Activated CD4-positive, CD25-positive, alpha-beta regulatory T cell treated with anti-CD3 and anti-CD28 coated beads, Interleukin-2, amount 50 U/mL, for 72 hours (primary cell): ENCODE measurements around the gene ACTG1.
A peak's percentile ranks its signal among the peaks of the same experiment; 100 is the strongest.

Experiments
- DNase-seq: peaks from one replicate; pipeline ENCODE4 v3.0.0; 2021

ACTG1 gene

DNA sequence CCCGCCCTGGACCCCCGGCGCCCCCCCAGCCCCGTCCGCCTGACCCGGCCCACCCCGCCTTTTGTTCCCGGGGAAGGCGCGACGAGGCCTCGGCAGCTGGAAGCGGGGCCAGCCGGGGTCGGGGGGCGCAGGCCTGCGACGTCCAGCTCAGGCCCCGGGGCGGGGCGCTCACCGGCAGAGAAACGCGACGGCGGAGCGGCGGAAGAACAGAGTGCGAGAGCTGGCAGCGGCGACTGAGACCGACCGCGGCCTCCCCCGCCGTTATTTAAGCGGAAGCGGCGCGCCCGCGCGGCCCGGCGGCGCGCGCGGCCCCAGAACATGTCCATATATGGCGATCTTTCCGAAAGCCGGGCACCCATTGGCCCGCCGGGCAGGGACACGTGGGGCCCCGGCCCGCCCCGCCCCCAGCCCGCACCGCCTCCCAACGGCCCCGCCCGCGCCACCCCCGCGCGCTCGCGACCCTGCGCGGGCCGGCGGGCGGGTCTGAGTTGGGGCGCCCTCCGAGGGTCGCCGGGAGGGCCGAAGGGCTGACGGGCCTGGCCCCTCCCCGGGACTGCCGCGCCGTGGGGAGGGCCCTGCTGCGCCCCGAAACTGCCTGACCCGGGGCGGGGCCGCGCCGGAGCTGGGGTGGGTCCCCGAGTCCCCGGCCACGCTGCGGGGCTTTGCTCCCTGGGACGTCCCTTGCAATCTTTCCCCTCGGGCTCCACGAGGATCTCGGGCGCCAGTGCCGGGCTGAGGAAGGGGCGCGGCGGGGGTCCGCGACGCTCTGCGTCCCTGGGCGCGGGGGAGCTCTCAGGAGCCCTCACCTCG lies at the start of gene ACTG1:
ACTG1 (minus strand) TSS at position 238 of the 810 bp plus-strand sequence. CDS start 445 bp downstream, outside the sequence.
- DNase-seq, result peak; percentile 91

DNA sequence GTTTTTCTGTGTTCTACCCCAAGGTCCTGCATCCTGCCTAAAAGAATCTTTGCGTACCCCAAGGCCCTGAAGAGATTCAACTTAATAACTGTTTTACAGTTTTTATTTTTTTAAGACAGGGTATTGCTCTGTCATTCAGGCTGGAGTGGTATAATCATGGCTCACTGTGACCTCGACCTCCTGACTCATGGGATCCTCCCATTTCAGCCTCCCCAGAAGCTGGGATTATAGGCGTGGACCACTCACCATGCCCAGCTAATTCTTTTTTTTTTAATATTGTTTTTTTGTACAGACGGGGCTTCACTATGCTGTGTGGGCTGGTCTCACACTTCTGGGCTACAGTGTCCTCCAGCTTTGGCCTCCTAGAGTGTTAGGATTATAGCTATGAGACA lies 48.9 kb upstream of the ACTG1 start:
- no peak for DNase-seq

DNA sequence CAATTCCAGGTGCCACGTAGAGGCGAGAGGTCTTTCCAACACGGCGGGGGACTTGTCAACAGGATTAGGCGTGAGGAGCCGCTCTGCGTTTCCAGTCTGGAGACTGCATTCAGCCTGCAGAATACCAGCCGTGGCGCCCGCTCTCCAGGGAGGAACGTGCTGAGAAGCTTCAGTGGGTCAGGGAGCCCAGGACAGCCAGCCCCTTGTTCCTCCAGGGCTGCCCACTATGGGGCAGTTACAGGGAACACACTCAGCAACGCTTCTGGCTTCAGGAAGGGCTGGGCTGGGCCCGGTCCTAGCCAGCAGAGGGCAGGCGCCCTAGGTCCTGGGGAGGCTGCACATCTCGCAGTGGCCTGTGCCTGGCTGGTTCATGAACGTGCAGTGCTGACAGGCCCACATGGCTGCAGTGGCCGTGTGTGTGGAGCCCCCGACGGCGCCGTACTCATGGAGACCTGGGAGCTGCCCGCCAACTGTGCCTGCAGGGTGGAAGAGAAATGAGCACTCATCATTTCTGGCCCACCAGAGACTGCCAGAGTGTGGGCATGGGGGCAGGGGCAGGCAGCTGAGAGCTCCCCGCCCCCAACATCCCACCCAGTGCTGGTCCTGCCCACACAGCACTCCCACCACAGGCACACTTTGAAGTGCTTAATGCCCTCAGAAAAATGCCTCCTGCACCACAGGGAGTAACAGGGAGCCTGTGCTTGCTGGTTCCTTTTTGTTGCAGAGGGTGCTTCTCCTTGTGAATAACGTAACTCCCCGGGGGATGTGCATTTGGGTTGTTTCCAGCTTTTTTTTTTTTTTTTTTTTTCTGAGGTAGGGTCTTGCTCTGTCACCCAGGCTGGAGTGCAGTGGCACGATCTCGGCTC lies 46.6 kb upstream of the ACTG1 start:
- no peak for DNase-seq

DNA sequence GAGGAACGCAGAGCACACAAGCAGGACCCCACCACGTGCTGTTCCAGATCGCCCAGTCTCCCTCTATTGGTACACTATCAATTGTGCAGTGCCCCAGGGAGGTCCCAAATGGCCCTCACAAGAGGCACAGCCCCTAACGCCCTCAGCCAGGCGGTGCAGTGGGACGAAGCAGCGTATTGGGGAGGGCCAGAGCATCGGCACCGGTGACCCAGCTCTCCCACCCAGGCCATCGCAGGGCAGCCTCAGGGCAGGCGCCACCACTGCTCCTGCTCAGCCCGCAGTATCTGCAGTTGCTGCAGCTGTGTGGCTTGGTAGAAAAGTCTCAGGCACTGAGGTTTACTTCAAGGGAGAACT lies 45.5 kb upstream of the ACTG1 start:
- DNase-seq, result no peak

DNA sequence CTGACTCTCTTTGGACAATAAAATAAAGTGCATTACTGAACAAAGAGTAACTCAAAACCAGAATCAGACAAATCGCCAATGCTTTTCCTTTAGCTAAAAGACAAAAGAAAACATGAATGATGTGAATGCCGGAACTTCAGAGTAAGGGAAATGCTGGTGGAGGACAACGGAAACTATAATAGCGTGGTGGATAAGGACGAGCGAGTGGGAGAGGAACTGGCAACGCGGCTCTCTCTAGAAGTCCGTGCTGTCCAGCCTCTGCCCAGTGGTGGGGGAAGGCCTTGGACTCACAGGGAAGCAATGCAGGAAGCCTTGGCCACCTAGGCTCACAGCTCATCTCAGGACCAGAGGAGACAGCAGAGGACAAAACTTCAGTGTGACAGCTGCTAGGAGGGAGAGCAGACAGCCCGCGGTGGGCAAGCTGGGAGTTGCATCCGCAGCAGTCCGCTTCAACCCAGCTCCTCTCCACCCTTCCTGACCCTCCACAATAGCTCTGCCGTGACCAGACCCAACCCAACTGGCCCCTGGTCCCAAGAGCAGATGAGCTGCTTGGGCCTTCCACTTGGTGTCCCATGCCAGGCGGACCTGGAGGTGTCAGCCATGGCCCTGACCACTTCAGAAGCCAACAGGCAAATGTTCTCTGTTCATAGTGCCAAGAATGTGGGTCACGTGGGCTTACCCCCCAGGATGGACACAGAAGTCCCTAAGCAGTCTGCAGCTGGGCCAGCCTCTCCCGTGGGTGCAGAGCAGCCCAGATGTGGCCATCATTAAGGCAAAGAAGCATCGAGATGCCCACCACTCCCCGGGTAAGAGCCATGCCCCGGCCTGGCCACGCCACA lies 44.9 kb upstream of the ACTG1 start:
- no peak for DNase-seq

DNA sequence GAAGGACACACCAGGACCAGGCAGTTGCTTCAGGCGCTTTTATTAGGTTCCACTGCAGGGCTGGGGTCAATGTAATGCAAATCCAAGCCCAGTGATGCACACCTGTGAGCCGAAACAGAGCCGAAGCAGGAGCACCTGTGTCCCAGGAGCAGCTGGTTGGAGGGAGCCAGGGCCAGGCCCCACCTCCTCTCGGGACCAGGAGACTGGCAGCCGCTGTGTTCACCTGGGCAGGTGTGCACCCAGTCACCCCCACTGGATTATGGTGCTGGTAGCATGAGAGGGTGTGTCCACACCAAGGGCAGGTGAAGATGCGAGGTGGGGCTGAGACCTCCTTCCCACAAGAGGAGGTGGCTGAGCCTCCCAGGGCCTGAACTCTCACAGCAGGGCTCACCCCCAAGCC lies 44.3 kb upstream of the ACTG1 start:
- DNase-seq, result no peak

DNA sequence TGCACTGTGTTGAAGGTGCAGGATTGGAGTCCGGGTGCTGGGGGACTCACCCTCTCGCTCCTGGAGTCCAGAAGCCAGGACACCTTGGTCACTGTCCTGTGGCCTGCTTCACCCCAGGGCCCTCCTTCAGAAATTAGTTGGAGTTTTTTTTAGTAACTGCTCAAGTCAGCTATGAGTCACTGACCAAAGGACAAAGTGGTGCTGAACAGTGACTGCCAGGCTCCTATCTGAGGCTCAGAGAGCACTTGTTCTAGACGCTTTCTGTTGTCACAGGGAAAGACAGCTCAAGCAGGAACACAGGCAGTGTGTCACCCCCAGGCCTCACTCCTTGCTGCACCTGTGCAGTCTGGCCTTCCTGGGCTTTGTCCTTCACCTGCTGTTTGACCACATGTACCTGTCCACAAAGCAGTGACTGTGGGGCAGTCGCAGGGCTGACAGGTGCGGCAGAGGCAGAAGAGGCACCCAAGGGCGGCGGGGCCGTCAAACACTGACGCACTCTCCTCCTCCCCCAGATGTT lies 43.6 kb upstream of the ACTG1 start:
- no peak for DNase-seq

DNA sequence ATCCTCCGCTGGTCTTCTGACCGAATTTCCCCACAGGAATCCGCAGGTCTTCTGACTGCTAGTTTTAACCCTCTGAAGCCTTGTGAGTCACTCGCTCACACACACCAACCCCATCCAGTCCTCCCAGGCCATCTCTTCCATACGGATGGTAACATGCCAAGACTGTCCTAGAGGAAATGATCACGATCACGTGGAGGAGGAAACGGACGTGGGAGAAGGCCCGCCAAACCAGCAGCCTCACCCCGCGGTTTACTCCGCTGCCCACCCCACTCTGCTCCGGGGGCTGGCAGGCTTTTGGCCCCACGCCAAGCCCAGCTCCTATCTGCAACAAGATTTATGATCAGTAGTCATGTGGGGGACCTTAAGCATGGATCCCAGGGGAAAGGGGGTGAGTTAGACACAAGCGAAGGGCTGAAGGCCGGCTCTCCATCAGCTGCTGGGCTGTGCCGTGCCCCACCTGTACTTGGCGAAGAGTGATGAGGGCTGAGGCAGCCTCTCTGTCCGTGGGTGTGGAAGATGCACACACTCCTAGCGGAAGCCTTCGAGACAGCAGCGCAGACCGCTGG lies 41.1 kb upstream of the ACTG1 start:
- no peak for DNase-seq

DNA sequence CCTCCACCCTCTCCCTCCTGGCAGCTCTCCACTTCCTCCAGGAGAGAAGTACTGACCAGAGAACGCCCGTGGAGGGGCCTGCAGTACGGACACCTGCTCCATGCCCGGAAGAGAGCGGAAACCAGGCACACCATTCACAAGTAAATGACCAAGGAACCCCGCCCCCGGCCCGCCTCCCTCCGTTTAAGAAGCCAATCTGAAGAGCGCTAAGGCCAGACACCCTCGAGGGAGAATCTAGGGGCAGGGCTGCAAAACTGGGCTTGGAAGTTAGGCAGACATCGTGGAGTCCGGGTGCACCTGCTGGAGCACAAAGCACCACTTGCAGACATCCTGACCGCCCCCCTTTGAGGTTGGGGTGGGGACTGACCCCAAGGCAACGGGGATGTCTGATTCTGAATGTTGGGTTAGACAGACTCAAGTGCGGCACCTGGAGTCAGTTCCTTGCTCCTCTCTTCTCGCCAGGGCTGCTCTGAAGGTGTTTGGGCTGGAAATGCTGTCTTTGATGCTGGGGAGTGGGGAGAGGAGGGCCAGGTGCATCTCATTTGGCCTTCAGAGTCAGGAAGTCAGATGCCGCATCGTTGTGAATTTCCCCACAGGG lies 40.5 kb upstream of the ACTG1 start:
- peak; percentile 63 for DNase-seq

DNA sequence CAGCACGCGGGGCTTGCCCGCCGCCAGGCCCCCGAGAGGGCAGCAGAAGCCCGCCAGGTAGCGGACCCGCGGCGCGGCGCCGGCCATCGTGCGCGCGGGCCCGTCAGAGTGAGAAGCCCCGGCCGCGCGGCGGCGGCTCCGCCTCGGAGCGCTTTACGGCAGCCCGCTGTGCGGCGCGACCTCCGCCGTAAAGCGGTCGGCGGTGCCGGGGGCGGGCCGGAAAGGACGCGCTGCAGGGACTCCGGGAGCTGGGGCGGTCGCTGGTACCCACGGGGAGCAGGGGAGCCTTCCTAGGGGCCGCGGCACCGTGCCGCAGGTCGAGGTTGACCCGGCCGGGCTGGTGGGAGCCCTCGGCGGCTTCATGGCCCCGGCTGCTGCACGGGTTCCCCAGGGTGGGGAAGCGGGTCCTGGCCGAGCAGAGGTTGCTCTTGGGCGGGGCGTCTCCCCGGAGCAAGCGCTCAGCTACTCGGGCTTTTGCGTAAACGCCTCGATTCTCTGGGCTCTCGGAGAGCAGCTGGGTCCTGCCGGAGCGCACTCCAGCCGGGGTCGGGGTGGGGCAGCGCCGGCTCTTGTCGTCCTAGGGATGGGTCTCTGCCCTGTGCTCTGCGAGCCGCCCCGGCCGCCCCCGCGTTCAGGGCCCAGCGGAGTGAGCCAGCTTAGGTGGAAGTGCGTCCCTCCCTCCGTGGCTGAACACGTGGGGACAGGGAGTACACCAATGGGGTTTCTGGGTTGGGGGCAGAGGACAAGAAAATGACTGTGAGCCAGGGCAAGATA lies 39.8 kb upstream of the ACTG1 start, which contains the start of gene FAAP100:
FAAP100 (minus strand) TSS at position 110 of the 774 bp plus-strand sequence; CDS start at position 87, 23 bp downstream.
- DNase-seq, result peak; percentile 85

DNA sequence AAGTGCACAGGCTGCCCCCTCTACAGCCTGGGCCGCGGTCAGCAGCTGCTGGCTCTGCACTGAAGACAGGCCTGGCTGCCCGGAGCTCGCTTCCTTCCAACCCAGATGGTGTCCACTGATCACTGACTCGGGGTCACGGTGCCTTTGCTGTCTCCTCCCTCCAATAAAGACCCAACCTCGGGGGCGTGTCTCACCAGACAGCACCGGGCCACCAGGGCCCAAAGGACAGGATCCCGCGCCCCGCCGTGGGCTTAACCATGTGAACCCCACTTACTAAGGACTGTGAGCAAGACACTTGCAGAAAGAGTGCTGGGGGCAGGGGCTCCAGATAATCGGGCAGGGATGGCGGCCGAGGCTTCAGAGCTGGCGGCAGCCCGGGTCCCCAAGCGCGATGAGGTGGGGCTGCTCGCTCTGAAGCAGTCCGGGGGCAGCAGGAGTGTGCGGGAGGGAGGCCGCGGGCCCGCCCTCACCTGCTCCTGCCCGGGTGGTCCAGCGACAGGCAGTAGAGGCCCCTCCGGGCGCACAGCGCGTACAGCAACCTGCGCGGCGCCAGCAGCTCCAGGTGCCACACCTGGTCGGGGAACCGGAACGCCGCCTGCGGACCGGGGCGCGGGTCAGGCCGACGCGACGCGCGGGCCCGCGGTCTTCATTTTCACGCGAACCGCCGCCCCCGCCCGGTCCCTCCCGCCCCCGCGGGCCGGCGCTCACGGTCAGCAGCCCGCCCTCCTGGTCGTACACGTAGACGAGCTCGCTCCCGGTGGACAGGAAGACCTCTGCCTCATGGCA lies 39.1 kb upstream of the ACTG1 start:
- no peak for DNase-seq

DNA sequence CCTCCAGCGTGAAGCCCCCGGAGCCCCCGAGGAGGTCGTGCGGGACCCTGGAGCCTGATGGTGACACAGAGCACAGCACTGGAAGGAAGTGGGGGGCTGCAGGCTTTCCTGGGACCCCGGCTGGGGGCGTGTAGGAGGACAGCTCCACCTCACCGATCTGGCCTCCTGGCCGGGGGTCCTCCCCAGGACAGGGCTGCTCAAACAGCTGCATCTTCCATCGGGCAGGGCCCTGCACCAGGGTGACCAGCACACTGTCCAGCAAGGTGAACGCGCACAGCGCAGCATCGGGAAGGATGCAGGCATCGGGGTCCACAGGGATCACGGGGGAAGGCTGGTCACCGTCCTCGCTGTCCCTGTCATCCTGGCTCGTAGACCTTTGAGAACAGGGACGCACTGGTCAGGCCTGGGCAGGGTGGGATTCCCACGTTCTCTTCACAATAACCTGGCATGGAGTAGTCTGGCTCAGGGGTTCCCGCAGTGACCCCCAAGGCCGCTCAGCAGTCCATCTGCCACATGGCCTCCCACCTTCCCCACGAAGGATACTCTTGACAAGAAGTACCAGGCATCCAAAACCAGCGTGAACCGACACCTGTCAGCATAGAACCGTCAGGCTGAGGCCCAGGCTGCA lies 38.3 kb upstream of the ACTG1 start:
- no peak for DNase-seq

DNA sequence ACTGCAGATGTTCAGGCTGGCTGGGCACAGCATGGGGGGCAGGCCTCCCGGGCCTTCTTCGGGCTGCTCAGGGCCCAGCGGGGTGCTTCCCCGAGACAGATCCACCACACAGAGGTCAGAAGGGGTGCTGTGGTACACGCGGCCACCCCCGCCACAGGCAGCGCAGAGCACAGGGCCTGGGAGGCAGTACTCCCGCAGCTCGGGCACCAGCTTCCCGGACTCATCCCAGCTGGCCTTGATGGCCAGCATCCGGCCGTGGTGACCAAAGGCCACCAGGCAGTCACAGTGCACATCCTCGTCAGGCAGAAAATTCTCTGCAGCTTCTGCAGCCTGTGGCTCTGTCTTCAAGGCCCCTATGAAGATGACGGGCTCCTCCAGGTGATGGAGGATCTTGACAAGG lies 37.7 kb upstream of the ACTG1 start:
- DNase-seq, result no peak

DNA sequence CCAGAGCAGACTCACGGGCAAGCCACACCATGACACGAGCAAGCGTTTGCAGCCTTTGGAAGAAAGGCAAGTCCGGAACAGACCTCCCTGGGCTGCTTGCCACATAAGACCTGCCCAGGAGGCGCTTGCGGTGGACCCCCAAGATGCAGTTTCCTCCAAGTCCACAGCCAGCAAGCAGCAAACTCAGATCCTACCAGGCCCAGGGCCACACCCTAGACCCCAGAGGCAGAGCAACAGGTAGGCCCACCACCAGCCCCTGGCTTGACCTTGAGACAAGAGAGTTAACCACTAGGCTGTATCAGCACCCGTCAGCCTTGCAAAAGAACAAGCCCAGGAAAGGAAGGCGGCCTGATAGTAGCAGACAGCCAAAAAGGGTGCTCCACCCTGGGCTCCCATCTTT lies 37.2 kb upstream of the ACTG1 start:
- DNase-seq, result no peak

DNA sequence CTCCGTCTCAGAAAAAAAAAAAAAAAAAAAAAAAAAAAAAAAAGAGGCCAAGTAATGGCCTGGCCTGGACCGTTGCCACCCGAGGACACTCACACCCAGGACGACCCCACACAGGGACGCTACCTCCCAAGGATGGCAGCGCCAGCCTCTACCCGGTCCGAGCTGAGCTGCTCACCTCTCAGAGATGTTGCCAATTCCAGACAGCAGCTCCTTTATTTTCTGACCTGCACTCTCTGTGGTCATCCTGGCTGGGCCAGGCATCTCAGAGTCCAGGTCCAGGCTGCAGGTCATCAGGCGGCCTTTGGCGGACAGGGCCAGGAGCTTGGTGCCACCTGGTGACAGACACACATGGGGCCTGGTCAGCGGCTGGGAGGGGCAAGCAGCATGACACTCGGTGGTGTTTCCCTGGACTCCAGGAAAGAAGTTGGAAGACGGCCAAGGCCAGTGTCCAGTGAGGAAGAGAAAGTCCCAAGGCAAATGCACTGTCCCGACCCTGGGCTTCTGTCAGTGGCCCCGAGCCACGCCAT lies 36.5 kb upstream of the ACTG1 start:
- no peak for DNase-seq

DNA sequence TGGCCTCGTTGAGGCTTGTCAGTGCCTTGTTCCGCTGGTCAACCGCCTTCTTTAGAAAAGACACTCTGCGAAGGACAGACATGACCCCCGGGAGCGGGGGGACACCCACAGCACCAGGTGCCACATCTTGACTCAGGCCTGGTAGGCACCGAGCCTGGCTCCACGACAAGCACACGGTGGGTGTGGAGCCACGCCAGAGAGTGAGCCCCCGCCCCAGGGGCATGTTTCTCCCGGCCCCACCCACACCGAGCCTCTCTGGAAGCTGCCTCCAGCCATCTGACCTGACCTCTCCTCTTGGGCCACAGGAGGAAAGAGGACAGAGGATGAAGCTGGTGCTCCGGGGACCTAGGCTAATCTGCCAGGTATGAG lies 35.0 kb upstream of the ACTG1 start:
- DNase-seq, result no peak

DNA sequence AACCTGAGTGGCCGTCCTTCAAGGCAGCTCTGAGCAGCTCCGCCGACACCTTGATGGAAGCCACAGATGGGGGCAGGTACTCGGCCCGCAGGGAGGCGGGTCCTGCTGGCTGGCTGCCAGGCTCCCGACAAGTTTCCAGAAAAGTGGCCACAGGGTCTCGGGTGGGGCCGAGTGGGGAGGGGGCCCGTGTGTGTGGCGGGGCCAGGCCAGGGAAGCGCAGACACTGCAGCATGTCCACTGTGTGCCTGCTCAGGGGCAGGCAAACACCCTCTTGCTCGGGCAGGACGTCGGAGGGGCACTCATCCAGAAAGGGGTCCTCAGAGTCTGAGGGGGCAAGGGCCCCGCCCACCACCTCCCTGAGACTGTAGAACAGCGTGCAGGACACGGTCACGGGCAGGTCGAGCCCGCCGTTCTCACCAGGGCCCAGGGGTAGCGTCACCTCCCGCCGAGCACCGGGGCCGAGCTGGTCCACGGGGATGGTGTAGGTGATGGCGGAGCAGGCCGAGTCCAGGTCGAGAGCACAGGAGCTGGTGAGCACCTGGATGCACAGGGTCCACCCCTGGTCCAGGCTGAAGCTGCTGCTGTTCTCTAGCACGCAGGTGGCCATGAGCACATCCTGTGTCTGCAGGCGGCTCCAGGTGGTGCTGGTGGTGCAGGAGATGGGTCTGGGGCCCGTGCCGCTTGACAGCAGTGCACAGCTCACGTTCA lies 34.5 kb upstream of the ACTG1 start:
- no peak for DNase-seq

DNA sequence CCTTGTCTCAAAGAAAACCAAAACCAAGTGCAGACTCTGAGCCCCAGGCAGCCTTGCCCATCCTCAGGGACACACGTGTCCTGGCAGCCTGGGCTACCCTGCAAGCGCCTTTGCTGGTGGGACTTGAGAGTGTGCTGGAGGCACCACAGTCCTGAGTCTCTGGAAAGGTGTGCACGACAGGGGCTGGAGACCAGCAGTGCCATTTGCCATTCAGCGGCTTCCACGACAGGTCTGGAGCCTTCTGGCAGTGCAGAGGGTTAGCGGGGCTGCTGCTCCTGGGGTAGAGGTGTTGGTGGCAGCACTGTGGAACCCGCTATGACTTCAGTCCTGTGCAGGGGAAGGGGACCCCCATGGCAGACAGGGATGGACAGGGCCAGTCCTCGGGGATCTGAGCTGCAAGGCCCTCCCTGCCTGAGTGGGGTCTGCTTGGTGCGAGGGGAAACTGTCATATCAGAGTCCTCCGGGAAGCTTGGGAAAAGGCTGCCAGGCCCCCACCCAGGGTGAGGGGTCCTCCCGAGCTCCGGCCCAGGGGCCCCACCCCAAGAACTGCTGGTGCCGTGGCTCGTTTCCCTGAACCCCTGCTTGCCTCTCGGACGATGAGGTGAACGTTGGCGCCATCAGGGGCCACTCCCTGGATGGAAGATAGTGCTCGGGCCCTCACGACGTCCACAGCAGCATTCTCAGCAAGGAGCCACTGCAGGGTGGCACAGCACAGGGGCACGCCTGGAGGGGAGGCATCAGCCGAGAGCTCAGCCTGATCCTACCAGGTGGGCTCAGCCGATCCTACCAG lies 32.8 kb upstream of the ACTG1 start:
- no peak for DNase-seq
